Inferior parietal cortex (tissue), 1 donor: Measurements from ENCODE around the gene KLRF1.
"Not testable (repeated sequence)": the region's sequence is repeated elsewhere in the genome, so short reads cannot be mapped to it uniquely, and the experiment has no call there.

Experiments
- DNase-seq: peaks from one replicate; pipeline ENCODE4 v3.0.0-alpha.2; 2016; ENCODE audit errors: extremely low spot score

Gene KLRF1

GRCh38 chr12:9869307-9870161 lies 42.3 kb downstream of the KLRF1 start, which contains the start of gene CLEC2B:
Gene CLEC2B, minus strand, starts transcription at chr12:9869354.
- DNase-seq: no peak

- DNase-seq: no peak
Observed at GRCh38 chr12:9870286-9870866, 43.1 kb downstream of the KLRF1 start.

GRCh38 chr12:9872162-9872561 lies 44.9 kb downstream of the KLRF1 start:
- no peak for DNase-seq

- DNase-seq: no peak
Observed at GRCh38 chr12:9872742-9873141, 45.5 kb downstream of the KLRF1 start.

GRCh38 chr12:9876120-9876519 lies 48.8 kb downstream of the KLRF1 start:
- DNase-seq: not testable (repeated sequence)

GRCh38 chr12:9880532-9881078 lies 53.3 kb downstream of the KLRF1 start:
- no peak for DNase-seq

- DNase-seq: no peak
Observed at GRCh38 chr12:9881246-9881645, 54.0 kb downstream of the KLRF1 start, which contains the start of gene KLRF2. Gene KLRF2, plus strand, starts transcription at chr12:9881489. Its CDS starts 107 bp downstream, at chr12:9881596.

- DNase-seq: no peak
Observed at GRCh38 chr12:9881988-9882387, 54.7 kb downstream of the KLRF1 start.

- DNase-seq: no peak
Observed at GRCh38 chr12:9883175-9883574, 55.9 kb downstream of the KLRF1 start.

GRCh38 chr12:9888665-9889273 lies 61.5 kb downstream of the KLRF1 start:
- no peak for DNase-seq
